GM12878 (cell line): ENCODE data around the gene TIPRL. TPM values are rescaled to one million over a fixed set of nuclear protein-coding genes. Genes with fewer than 3 reads are reported as not detected.

ENCODE experiments used
- ATAC-seq: fragments of 200-7000 bp; cut with Tn5 transposase; 3 replicates; pipeline ENCODE4 v1.9.1; 2020; ENCODE audit warnings: mild to moderate bottlenecking, moderate library complexity
- BruUV-seq: library from RNA; stranded (reverse); fragments of 400-500 nt; replicated peaks from 2 replicates; lab custom pipeline; 2021; lab: Mats Ljungman, UMichigan
- CTCF ChIA-PET: fragments of 300-600 bp; sonication (Branson Sonifier 250); formaldehyde crosslinking; extraction: SDS; loops from one replicate; lab custom pipeline; 2021; ENCODE audit warnings: inconsistent platforms; lab: Yijun Ruan, JAX
- POLR2A ChIA-PET: fragments of 350-600 bp; formaldehyde crosslinking; extraction: SDS; loops from one replicate; lab custom pipeline; 2021; ENCODE audit warnings: inconsistent platforms; lab: Charles Lee
- RAD21 ChIA-PET: fragments of 300-600 bp; sonication (Branson Sonifier 250); formaldehyde crosslinking; loops from one replicate; lab custom pipeline; 2023; ENCODE audit warnings: antibody characterized with exemption; ENCODE audit not compliant: unreplicated experiment; lab: Charles Lee
- SMC1A ChIA-PET: fragments of 300-600 bp; sonication (Branson Sonifier 250); formaldehyde crosslinking; loops from one replicate; lab custom pipeline; 2023; ENCODE audit not compliant: unreplicated experiment, uncharacterized antibody; lab: Charles Lee
- DNase-seq: peaks from one replicate; pipeline ENCODE4 v3.0.0-alpha.2; 2011; ENCODE audit warnings: low read depth, low spot score
- FAIRE-seq: peaks from 3 replicates; lab custom pipeline; 2011; peaks lifted over from hg19 to GRCh38; lab: Jason Lieb, UNC
- H2AFZ ChIP-seq: 2 replicates; pipeline ENCODE4 v1.6.0; 2011; ENCODE audit warnings: low read depth, low read length, control low read depth; ENCODE audit not compliant: control insufficient read depth
- H3K27ac ChIP-seq: 2 replicates; pipeline ENCODE4 v1.5.1; 2011; ENCODE audit warnings: control low read depth; ENCODE audit not compliant: control insufficient read depth, insufficient read depth
- H3K27me3 ChIP-seq, 2 experiments: replicated peaks in 1 of 2; 2 replicates each; pipeline versions ENCODE4 v1.6.0 to v1.6.1; 2011; ENCODE audit warnings: low read length in 1 of 2; ENCODE audit not compliant: control insufficient read depth in 2 of 2, insufficient read depth in 2 of 2
- H3K36me3 ChIP-seq, 2 experiments: 2 replicates each; pipeline ENCODE4 v1.5.1; 2011; ENCODE audit warnings: low read length in 1 of 2; ENCODE audit not compliant: control insufficient read depth in 2 of 2, insufficient read depth in 2 of 2
- H3K4me1 ChIP-seq: 2 replicates; pipeline ENCODE4 v1.6.1; 2011; ENCODE audit warnings: mild to moderate bottlenecking, low read length, moderate library complexity, mixed read lengths; ENCODE audit not compliant: control insufficient read depth, insufficient read depth
- H3K4me2 ChIP-seq: 2 replicates; pipeline ENCODE4 v1.6.0; 2011; ENCODE audit warnings: control low read depth; ENCODE audit not compliant: control insufficient read depth, insufficient read depth
- H3K4me3 ChIP-seq: fragments of 200-600 bp; sonication (generic); 2 replicates; pipeline ENCODE4 v1.5.1; 2016
- H3K79me2 ChIP-seq: 2 replicates; pipeline ENCODE4 v1.6.0; 2011; ENCODE audit warnings: low read length; ENCODE audit not compliant: control insufficient read depth, insufficient read depth
- H3K9ac ChIP-seq: 2 replicates; pipeline ENCODE4 v1.8.0; 2011; ENCODE audit warnings: low read length, control low read depth, mixed read lengths; ENCODE audit not compliant: control insufficient read depth, insufficient read depth
- H3K9me3 ChIP-seq: replicated peaks from 3 replicates; pipeline ENCODE4 v1.5.1; 2011; ENCODE audit warnings: mild to moderate bottlenecking, low read length; ENCODE audit not compliant: control insufficient read depth, insufficient read depth
- H4K20me1 ChIP-seq: 2 replicates; pipeline ENCODE4 v1.6.0; 2011; ENCODE audit not compliant: control insufficient read depth, insufficient read depth
- CBX3 ChIP-seq: fragments of 200-600 bp; sonication (generic); IDR thresholded peaks from 2 replicates; pipeline ENCODE4 v1.6.1; 2016; ENCODE audit warnings: low read depth, borderline replicate concordance
- ETV6 ChIP-seq, 2 experiments: fragments of 450-650 bp in 1 of 2; IDR thresholded peaks in 1 of 2; conservative IDR thresholded peaks in 1 of 2; 2 replicates each; pipeline ENCODE4 v1.6.1; 2014; ENCODE audit warnings: antibody characterized with exemption in 1 of 2, borderline replicate concordance in 1 of 2, low read depth in 1 of 2, mild to moderate bottlenecking in 1 of 2, moderate library complexity in 1 of 2
- EZH2 ChIP-seq: IDR thresholded peaks from 2 replicates; pipeline ENCODE4 v1.6.1; 2012; ENCODE audit warnings: low read depth, mild to moderate bottlenecking, control low read depth, inconsistent platforms, low read length, borderline replicate concordance; ENCODE audit not compliant: control insufficient read depth
- KAT2A ChIP-seq: conservative IDR thresholded peaks from 2 replicates; pipeline ENCODE4 v1.6.1; 2011; ENCODE audit warnings: low read depth, low read length; ENCODE audit not compliant: control insufficient read depth
- MEF2A ChIP-seq: IDR thresholded peaks from 2 replicates; pipeline ENCODE4 v1.6.1; 2011; ENCODE audit warnings: low read depth, mild to moderate bottlenecking, low read length, moderate library complexity; ENCODE audit not compliant: insufficient read depth
- MYC ChIP-seq: IDR thresholded peaks from 2 replicates; pipeline ENCODE4 v1.6.1; 2011; ENCODE audit warnings: mild to moderate bottlenecking, low read length, moderate library complexity, inconsistent platforms; ENCODE audit not compliant: insufficient read depth, insufficient replicate concordance, insufficient read length, severe bottlenecking
- NFIC ChIP-seq: IDR thresholded peaks from 2 replicates; pipeline ENCODE4 v1.6.1; 2012; ENCODE audit warnings: low read depth, mild to moderate bottlenecking, inconsistent platforms, low read length, moderate library complexity
- NFYB ChIP-seq: IDR thresholded peaks from 2 replicates; pipeline ENCODE4 v1.6.1; 2011; ENCODE audit warnings: low read depth, mild to moderate bottlenecking, low read length, improper control_type of control experiment, moderate library complexity; ENCODE audit not compliant: insufficient read depth
- NR2C1 ChIP-seq: fragments of 450-650 bp; IDR thresholded peaks from 2 replicates; pipeline ENCODE4 v1.6.1; 2017; ENCODE audit warnings: antibody characterized with exemption, mild to moderate bottlenecking, moderate library complexity
- SMARCA5 ChIP-seq: fragments of 450-650 bp; IDR thresholded peaks from 2 replicates; pipeline ENCODE4 v1.6.1; 2017; ENCODE audit warnings: mild to moderate bottlenecking
- SP1 ChIP-seq: IDR thresholded peaks from one replicate; pipeline ENCODE4 v1.6.1; 2011; ENCODE audit warnings: low read depth, low read length
- SREBF1 ChIP-seq: IDR thresholded peaks from 2 replicates; pipeline ENCODE4 v1.6.1; 2012; ENCODE audit warnings: mild to moderate bottlenecking, low read length
- SUZ12 ChIP-seq: fragments of 200-600 bp; sonication (generic); IDR thresholded peaks from one replicate; pipeline ENCODE4 v1.6.1; 2018; ENCODE audit warnings: antibody characterized with exemption, mild to moderate bottlenecking; ENCODE audit not compliant: unreplicated experiment
- TCF3 ChIP-seq: IDR thresholded peaks from 2 replicates; pipeline ENCODE4 v1.6.1; 2012; ENCODE audit warnings: low read depth, mild to moderate bottlenecking, low read length, borderline replicate concordance; ENCODE audit not compliant: insufficient read depth
- YBX1 ChIP-seq: fragments of 450-650 bp; IDR thresholded peaks from 2 replicates; pipeline ENCODE4 v1.6.1; 2016; ENCODE audit warnings: antibody characterized with exemption
- ZNF24 ChIP-seq: fragments of 450-650 bp; IDR thresholded peaks from 2 replicates; pipeline ENCODE4 v1.6.1; 2017; ENCODE audit warnings: antibody characterized with exemption, mild to moderate bottlenecking
- ZNF274 ChIP-seq: IDR thresholded peaks from one replicate; pipeline ENCODE4 v1.8.0; 2011; ENCODE audit not compliant: insufficient read length, insufficient read depth
- WGBS: methylation state at CpG from one replicate; pipeline ENCODE4 v1.1.6; 2016; ENCODE audit warnings: low lambda C conversion rate; ENCODE audit not compliant: insufficient replicate concordance, insufficient coverage; ENCODE audit errors: missing lambda C conversion rate; 5-methylcytosine and 5-hydroxymethylcytosine counted together
- in situ Hi-C: fragments of 300-500 bp; cut with MboI; formaldehyde crosslinking; loops from 9 replicates; pipeline ENCODE4 v1.14.3; 2018; ENCODE audit warnings: mixed read lengths
- intact Hi-C: fragments of 100-400 bp; cut with micrococcal nuclease; formaldehyde crosslinking; loops from one replicate; pipeline ENCODE4 v1.14.2; 2022; ENCODE audit not compliant: unreplicated experiment
- polyA plus RNA-seq, 11 experiments: library from polyadenylated mRNA; depleted of rRNA in 4 of 11; unstranded in 6 of 11; stranded (reverse) in 5 of 11; fragments of >200 nt; fragmentation: Nextera tagmentation in 4 of 11; fragmentation: Illumina TruSeq in 1 of 11; extraction: Ambion mirVana in 4 of 11; extraction: Trizol in 1 of 11; gene quantifications; 1 replicate in 1 of 11; 2 replicates in 10 of 11; pipeline versions ENCODE4 v1.2.1 to v1.2.3, GENCODE V29; 2011 to 2016; ENCODE audit warnings: inconsistent platforms in 2 of 11, missing spikeins in 2 of 11, low read depth in 1 of 11
- total RNA-seq, 4 experiments: library from RNA; depleted of rRNA in 3 of 4; stranded (reverse); fragments of >200 nt in 3 of 4; fragmentation: Illumina TruSeq in 1 of 4; extraction: Trizol in 1 of 4; gene quantifications; 2 replicates each; pipeline versions ENCODE4 v1.2.1 to v1.2.3, GENCODE V29; 2013 to 2021
- TF ChIP-seq, protein P1 (sequence below): IDR thresholded peaks from 2 replicates; pipeline ENCODE4 v1.6.1; 2012; ENCODE audit warnings: low read length, inconsistent platforms
- TF ChIP-seq, protein P2 (sequence below): IDR thresholded peaks from 2 replicates; pipeline ENCODE4 v1.6.1; 2012; ENCODE audit warnings: low read depth, low read length, improper control_type of control experiment
- TF ChIP-seq, protein P3 (sequence below): IDR thresholded peaks from 2 replicates; pipeline ENCODE4 v1.6.1; 2012; ENCODE audit warnings: low read depth, low read length, improper control_type of control experiment

TIPRL gene
- total and polyA plus RNA-seq, 10 of the 15 experiments (the other 5 are each of a cell fraction or from before 2014, with no cell fraction given) = 36.4 to 72.1 (median 49.9) TPM

DNA sequence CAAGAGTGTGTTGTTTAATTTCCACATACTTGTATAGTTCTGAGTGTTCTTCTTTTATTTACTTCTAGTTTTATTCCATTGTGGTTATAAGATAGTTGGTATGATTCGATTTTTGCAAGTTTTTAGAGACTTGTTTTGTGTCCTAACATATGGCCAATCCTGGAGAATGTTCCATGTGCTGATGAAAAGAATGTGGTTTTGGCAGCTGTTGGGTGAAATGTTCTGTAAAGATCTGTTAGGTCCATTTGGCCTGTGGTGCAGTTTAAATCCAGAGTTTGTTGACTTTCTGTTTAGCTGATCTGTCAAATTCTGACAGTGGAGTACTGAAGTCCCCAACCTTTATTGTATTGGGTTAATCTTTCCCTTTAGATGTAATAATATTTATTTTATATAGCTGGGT, 19.5 kb upstream of the TIPRL start:
- no peaks in the 10 kb centered on the region for H3K36me3 ChIP-seq
- no peak for ATAC-seq
- H3K4me2 ChIP-seq = no peak overlapping the region
- ChIA-PET SMC1A (interaction anchor here (0.8 kb wide), 1 partner anchor 13 kb away, joined by 3 read pairs; no protein-coding TSS in a partner anchor), CTCF (interaction anchor here (0.6 to 2.1 kb wide), 2 partner anchors 14 to 1548 kb away, joined by 3 to 13 read pairs; no protein-coding TSS in a partner anchor), RAD21 (no interaction called here), POLR2A (no interaction called here)
- H3K9me3 ChIP-seq = peaks cover 5% of the 10 kb centered on the region; the same call in 2 of the 3 replicates
- no peak overlapping the region for H3K4me3 ChIP-seq
- H3K9ac ChIP-seq = no peak overlapping the region
- intact Hi-C loops = no loop called here
- no peaks in the 10 kb centered on the region for H4K20me1 ChIP-seq
- H3K4me1 ChIP-seq = peaks cover 3% of the 10 kb centered on the region; the same call in 1 of the 2 replicates
- H3K79me2 ChIP-seq = no peaks in the 10 kb centered on the region
- WGBS = 9% methylated on average over 1 of the region's 1 CpG
- in situ Hi-C loops = no loop called here
- H2AFZ ChIP-seq = no peak overlapping the region
- TF ChIP-seq, protein P1, sequence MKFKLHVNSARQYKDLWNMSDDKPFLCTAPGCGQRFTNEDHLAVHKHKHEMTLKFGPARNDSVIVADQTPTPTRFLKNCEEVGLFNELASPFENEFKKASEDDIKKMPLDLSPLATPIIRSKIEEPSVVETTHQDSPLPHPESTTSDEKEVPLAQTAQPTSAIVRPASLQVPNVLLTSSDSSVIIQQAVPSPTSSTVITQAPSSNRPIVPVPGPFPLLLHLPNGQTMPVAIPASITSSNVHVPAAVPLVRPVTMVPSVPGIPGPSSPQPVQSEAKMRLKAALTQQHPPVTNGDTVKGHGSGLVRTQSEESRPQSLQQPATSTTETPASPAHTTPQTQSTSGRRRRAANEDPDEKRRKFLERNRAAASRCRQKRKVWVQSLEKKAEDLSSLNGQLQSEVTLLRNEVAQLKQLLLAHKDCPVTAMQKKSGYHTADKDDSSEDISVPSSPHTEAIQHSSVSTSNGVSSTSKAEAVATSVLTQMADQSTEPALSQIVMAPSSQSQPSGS = no peak
- no peak for TF ChIP-seq SMARCA5
- TF ChIP-seq EZH2 = no peak
- no peak for TF ChIP-seq ZNF24
- TF ChIP-seq, protein P2, sequence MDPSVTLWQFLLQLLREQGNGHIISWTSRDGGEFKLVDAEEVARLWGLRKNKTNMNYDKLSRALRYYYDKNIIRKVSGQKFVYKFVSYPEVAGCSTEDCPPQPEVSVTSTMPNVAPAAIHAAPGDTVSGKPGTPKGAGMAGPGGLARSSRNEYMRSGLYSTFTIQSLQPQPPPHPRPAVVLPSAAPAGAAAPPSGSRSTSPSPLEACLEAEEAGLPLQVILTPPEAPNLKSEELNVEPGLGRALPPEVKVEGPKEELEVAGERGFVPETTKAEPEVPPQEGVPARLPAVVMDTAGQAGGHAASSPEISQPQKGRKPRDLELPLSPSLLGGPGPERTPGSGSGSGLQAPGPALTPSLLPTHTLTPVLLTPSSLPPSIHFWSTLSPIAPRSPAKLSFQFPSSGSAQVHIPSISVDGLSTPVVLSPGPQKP = no peak
- no peak for TF ChIP-seq MYC
- no peak for TF ChIP-seq ZNF274
- no peak for TF ChIP-seq YBX1
- TF ChIP-seq SUZ12 = no peak
- TF ChIP-seq, protein P3, sequence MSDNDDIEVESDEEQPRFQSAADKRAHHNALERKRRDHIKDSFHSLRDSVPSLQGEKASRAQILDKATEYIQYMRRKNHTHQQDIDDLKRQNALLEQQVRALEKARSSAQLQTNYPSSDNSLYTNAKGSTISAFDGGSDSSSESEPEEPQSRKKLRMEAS = no peak
- TF ChIP-seq ETV6 (conservative IDR thresholded peaks at IDR 0.05 in 1 of 2, IDR thresholded peaks at IDR 0.05 in 1 of 2; ENCODE audit: borderline replicate concordance in 1 of 2, low read depth in 1 of 2) = no peak
- TF ChIP-seq CBX3 = no peak
- no peak for TF ChIP-seq KAT2A
- no peak for TF ChIP-seq NFYB
- no peak for TF ChIP-seq NFIC
- no peak for TF ChIP-seq SP1
- no peak for TF ChIP-seq SREBF1
- no peak for TF ChIP-seq TCF3
- TF ChIP-seq NR2C1 = no peak
- no peak for TF ChIP-seq MEF2A
- BruUV-seq = no TSS peak
- no peak for FAIRE-seq
- no peak for DNase-seq
- H3K27me3 ChIP-seq = no peaks in the 10 kb centered on the region
- no peak overlapping the region for H3K27ac ChIP-seq
